Loucy (cell line): ENCODE data around the gene DEUP1.

Experiments used
- CTCF ChIP-seq: fragments of 200-600 bp; sonication (generic); conservative IDR thresholded peaks from 2 replicates; pipeline ENCODE4 v1.5.1; 2014; ENCODE audit warnings: mild to moderate bottlenecking, antibody characterized with exemption, low read length
- EZH2phosphoT487 ChIP-seq: fragments of 200-600 bp; IDR thresholded peaks from 2 replicates; pipeline ENCODE4 v1.6.1; 2018; ENCODE audit warnings: antibody characterized with exemption, mild to moderate bottlenecking, moderate library complexity, borderline replicate concordance

GRCh38 chr11:93319224-93319839 is 11.2 kb upstream of the DEUP1 start:
- no peak for TF ChIP-seq CTCF
- TF ChIP-seq EZH2phosphoT487 = no peak
